ENCODE measurements around the gene LTC4S. TPM values are rescaled to one million over a fixed set of nuclear protein-coding genes. Genes with fewer than 3 reads are reported as not detected.

LTC4S gene
- total RNA-seq, 1 donor = 1.4 TPM

DNA sequence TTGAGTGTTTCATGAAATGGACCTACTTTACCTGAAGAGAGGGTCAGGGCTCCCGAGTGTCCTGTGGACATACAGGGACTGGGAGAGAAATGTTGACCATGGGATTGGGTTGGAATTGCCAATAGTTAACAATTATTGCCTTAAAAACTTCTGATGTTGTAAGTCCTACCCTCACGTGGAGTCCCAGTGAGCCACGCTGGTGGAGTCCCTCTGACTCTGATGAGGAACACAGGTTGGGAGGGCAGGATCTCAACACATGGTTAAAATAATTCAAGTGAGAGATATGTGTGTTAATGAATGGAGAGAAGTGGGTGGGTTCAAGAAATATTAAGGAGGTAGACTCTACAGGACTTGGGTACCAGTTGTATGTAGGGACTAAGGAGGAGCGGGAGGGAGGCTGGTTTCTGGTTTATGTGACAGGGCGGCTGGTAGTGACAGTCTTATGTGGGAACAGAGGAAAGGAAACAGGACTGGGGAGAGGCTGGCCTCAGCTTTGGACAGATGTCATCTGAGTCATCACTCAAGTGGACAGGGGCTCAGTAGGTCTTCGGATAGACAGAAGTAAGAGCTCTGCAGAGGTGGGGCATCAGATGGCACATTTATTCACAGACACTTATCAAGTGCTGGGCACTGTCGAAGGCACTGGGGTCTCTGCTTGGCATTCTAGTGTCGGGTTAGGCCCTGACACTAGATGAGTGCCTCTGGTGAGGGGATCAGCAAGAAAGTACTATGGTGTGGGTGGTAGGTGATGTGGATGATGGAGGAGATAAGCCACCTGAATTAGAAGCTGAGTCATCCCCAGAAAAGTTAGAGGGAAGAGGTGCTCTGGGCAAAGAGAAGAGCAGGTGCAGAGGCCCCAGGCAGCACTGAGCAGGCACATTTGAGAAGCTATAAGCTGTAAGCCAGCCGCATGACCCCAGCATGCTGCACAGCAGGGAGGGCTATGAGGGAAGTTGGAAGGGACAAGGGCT, 33.9 kb upstream of the LTC4S start:
- Histone ChIP-seq H2AFZ (ENCODE audit: low read length) (no peak overlapping the region), H3K4me3 (ENCODE audit: insufficient read depth, low read length) (no peak overlapping the region), H3K9me3 (ENCODE audit: low read depth, low read length) (no peaks in the 10 kb centered on the region), H3K4me2 (ENCODE audit: insufficient read depth, low read length) (no peak overlapping the region), H4K20me1 (ENCODE audit: insufficient read depth, low read length) (peaks cover 62% of the 10 kb centered on the region), H3K4me1 (ENCODE audit: insufficient read depth, low read length) (peaks cover 31% of the 10 kb centered on the region), H3K79me2 (ENCODE audit: insufficient read depth, low read length) (peaks cover 76% of the 10 kb centered on the region), H3K27ac (ENCODE audit: low read depth, low read length) (no peak overlapping the region), H3K27me3 (ENCODE audit: insufficient read depth, low read length) (no peaks in the 10 kb centered on the region), H3K36me3 (ENCODE audit: insufficient read depth, low read length) (peaks cover 8% of the 10 kb centered on the region)
- TF ChIP-seq, protein P1, sequence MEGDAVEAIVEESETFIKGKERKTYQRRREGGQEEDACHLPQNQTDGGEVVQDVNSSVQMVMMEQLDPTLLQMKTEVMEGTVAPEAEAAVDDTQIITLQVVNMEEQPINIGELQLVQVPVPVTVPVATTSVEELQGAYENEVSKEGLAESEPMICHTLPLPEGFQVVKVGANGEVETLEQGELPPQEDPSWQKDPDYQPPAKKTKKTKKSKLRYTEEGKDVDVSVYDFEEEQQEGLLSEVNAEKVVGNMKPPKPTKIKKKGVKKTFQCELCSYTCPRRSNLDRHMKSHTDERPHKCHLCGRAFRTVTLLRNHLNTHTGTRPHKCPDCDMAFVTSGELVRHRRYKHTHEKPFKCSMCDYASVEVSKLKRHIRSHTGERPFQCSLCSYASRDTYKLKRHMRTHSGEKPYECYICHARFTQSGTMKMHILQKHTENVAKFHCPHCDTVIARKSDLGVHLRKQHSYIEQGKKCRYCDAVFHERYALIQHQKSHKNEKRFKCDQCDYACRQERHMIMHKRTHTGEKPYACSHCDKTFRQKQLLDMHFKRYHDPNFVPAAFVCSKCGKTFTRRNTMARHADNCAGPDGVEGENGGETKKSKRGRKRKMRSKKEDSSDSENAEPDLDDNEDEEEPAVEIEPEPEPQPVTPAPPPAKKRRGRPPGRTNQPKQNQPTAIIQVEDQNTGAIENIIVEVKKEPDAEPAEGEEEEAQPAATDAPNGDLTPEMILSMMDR (IDR thresholded peaks at IDR 0.05; ENCODE audit: extremely low read depth, low read depth, low read length) = no peak
- DNase-seq (ENCODE audit: insufficient read length, low spot score, missing footprints) = no peak

DNA sequence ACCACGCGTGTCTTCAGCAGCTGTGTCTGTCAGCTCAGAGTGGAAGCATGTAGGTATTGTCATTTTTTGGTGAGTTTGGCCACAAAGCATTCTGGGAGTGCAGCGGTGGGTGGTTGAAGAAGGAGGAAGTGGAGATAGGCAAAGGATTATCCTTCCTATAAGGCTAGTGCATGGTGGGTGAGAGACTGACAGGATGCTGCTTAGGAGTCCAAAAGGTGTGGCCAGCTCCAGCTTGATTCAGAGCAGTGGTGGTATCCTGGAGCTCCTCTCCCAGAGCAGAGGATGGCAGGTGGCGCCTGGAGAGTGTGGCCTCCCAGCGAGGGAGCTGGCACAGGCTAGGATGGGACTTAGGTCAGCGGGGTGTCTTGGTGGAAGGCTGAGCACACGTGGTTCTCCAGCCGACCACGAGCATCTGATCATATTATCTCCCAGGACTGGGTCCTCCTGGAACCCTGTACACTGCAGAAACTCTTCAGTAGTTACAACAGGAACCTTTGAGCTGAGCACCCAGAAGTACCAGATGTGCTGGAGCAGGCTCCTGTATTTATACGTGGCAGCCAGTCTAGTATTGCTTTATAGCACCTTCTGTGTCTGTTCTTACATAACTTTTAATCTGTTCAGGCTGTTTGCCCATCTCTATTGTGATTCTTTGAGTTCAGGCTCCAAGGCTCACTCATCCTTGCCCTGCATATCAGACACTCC, 31.6 kb upstream of the LTC4S start:
- DNase-seq (ENCODE audit: insufficient read length, low spot score, missing footprints) = peak; percentile 57
- Histone ChIP-seq H3K79me2 (ENCODE audit: insufficient read depth, low read length) (peaks cover 64% of the 10 kb centered on the region), H3K36me3 (ENCODE audit: insufficient read depth, low read length) (peaks cover 22% of the 10 kb centered on the region), H3K9me3 (ENCODE audit: low read depth, low read length) (no peaks in the 10 kb centered on the region), H3K4me3 (ENCODE audit: insufficient read depth, low read length) (no peak overlapping the region), H4K20me1 (ENCODE audit: insufficient read depth, low read length) (peaks cover 57% of the 10 kb centered on the region), H3K27me3 (ENCODE audit: insufficient read depth, low read length) (no peaks in the 10 kb centered on the region), H3K4me2 (ENCODE audit: insufficient read depth, low read length) (peak overlapping the region; percentile 27), H2AFZ (ENCODE audit: low read length) (no peak overlapping the region), H3K27ac (ENCODE audit: low read depth, low read length) (peak overlapping the region; percentile 45), H3K4me1 (ENCODE audit: insufficient read depth, low read length) (peaks cover 52% of the 10 kb centered on the region)
- TF ChIP-seq, protein P1 (IDR thresholded peaks at IDR 0.05; ENCODE audit: extremely low read depth, low read depth, low read length) = no peak

DNA sequence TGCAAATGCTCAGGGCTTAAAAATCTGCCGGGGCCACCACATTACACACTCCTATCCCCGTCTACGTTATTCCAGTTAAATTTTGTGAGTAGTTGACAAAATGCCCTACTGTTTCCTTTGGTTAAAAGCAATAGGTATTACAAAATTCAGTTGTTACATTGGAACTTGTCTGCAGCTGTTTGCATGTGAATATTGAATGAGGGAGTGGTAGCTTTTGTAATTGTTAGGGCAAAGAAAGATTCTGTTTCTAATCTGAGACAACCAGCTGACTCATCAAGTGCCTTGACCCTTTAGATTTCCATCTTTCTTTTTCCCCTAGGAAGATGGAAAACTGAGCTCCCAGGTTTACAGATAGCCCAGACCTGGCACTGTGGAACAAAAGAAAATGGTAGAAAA, 31.0 kb upstream of the LTC4S start:
- Histone ChIP-seq H2AFZ (ENCODE audit: low read length) (no peak overlapping the region), H3K4me3 (ENCODE audit: insufficient read depth, low read length) (no peak overlapping the region), H3K27me3 (ENCODE audit: insufficient read depth, low read length) (no peaks in the 10 kb centered on the region), H3K79me2 (ENCODE audit: insufficient read depth, low read length) (peaks cover 64% of the 10 kb centered on the region), H3K4me1 (ENCODE audit: insufficient read depth, low read length) (peaks cover 52% of the 10 kb centered on the region), H3K36me3 (ENCODE audit: insufficient read depth, low read length) (peaks cover 22% of the 10 kb centered on the region), H3K9me3 (ENCODE audit: low read depth, low read length) (no peaks in the 10 kb centered on the region), H4K20me1 (ENCODE audit: insufficient read depth, low read length) (peaks cover 60% of the 10 kb centered on the region), H3K27ac (ENCODE audit: low read depth, low read length) (peak overlapping the region; percentile 45), H3K4me2 (ENCODE audit: insufficient read depth, low read length) (peak overlapping the region; percentile 27)
- TF ChIP-seq, protein P1 (IDR thresholded peaks at IDR 0.05; ENCODE audit: extremely low read depth, low read depth, low read length) = no peak
- peak; percentile 81 for DNase-seq (ENCODE audit: insufficient read length, low spot score, missing footprints)
